IPS DF 4.7 (cell line): ENCODE results near the gene MYOT.
"Not testable (repeated sequence)": the region's sequence is repeated elsewhere in the genome, so short reads cannot be mapped to it uniquely, and the experiment has no call there.

Source experiments
- DNase-seq: peaks from one replicate; pipeline ENCODE4 v3.0.0-alpha.2; 2013; ENCODE audit warnings: low spot score; ENCODE audit errors: extremely low read depth

The MYOT gene

GRCh38 chr5:137867664-137868063 is at the start of gene MYOT:
Gene MYOT (plus strand): TSS chr5:137867860. CDS start chr5:137870652, 2,792 bp downstream.
- no peak for DNase-seq

- no peak for DNase-seq
Observed at GRCh38 chr5:137819766-137820165, 47.9 kb upstream of the MYOT start.

GRCh38 chr5:137822158-137822764 is 45.4 kb upstream of the MYOT start:
- DNase-seq = no peak

- DNase-seq = no peak
Observed at GRCh38 chr5:137822984-137823383, 44.7 kb upstream of the MYOT start.

- DNase-seq = no peak
Observed at GRCh38 chr5:137825165-137825564, 42.5 kb upstream of the MYOT start.

- DNase-seq = no peak
Observed at GRCh38 chr5:137826067-137826466, 41.6 kb upstream of the MYOT start.

GRCh38 chr5:137828180-137828579 is 39.5 kb upstream of the MYOT start:
- no peak for DNase-seq

- DNase-seq = no peak
Observed at GRCh38 chr5:137828664-137829063, 39.0 kb upstream of the MYOT start.

GRCh38 chr5:137831105-137831504 is 36.6 kb upstream of the MYOT start:
- no peak for DNase-seq

- DNase-seq = no peak
Observed at GRCh38 chr5:137831526-137831925, 36.1 kb upstream of the MYOT start.

GRCh38 chr5:137832416-137832815 is 35.2 kb upstream of the MYOT start:
- no peak for DNase-seq

- no peak for DNase-seq
Observed at GRCh38 chr5:137833463-137833862, 34.2 kb upstream of the MYOT start.

GRCh38 chr5:137834498-137835049 is 33.1 kb upstream of the MYOT start:
- DNase-seq = no peak

- DNase-seq = no peak
Observed at GRCh38 chr5:137836298-137836697, 31.4 kb upstream of the MYOT start.

GRCh38 chr5:137836997-137837396 is 30.7 kb upstream of the MYOT start:
- DNase-seq = no peak

- DNase-seq = no peak
Observed at GRCh38 chr5:137837491-137838394, 29.9 kb upstream of the MYOT start.

GRCh38 chr5:137838976-137839375 is 28.7 kb upstream of the MYOT start:
- DNase-seq = no peak

- DNase-seq = no peak
Observed at GRCh38 chr5:137842296-137842695, 25.4 kb upstream of the MYOT start.

- no peak for DNase-seq
Observed at GRCh38 chr5:137843676-137844299, 23.9 kb upstream of the MYOT start.

- no peak for DNase-seq
Observed at GRCh38 chr5:137845472-137845871, 22.2 kb upstream of the MYOT start.

GRCh38 chr5:137847687-137848086 is 20.0 kb upstream of the MYOT start:
- DNase-seq = no peak

- not testable (repeated sequence) for DNase-seq
Observed at GRCh38 chr5:137853165-137853564, 14.5 kb upstream of the MYOT start.
